ENCODE data around the gene DNAJA4. TPM values are rescaled to one million over a fixed set of nuclear protein-coding genes. Genes with fewer than 3 reads are reported as not detected.

Gene DNAJA4
- polyA plus RNA-seq, 1 of the 3 experiments (the other 2 are of a cell fraction) = 0.03 TPM

DNA sequence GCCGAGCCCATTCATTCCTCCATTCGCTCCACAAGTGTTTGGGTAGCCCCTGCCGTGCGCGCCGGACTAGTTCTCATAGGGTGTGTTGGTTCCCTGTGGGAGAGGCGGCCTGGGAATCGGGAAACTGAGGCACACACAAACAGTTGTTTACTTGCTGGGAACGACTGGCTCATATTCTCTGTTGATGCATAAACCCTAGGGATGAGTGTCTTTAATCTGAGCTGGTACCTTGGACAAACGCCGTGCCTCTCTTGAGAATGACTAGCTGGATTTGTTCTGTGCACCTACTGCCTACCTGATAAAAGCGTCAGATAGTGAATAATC, 737 bp downstream of the DNAJA4 start:
- DNase-seq = no peak
- Histone ChIP-seq H3K79me2 (ENCODE audit: insufficient read depth) (no peaks in the 10 kb centered on the region), H3K27ac (ENCODE audit: low read depth in 2 of 2, low read length in 1 of 2) (no peak overlapping the region), H3K36me3 (replicated peaks in 1 of 2; ENCODE audit: control insufficient read depth in 1 of 2, insufficient read depth in 2 of 2, low read length in 1 of 2) (no peaks in the 10 kb centered on the region), H3K9me2 (no peaks in the 10 kb centered on the region), H3F3A (replicated peaks; ENCODE audit: insufficient read depth) (no peaks in the 10 kb centered on the region), H3K27me3 (ENCODE audit: insufficient read depth) (no peaks in the 10 kb centered on the region), H3K9me3 (no peaks in the 10 kb centered on the region), H3K4me3 (ENCODE audit: low read depth in 2 of 2, low read length in 1 of 2) (no peak overlapping the region), H3K9ac (no peak overlapping the region), H3K4me1 (ENCODE audit: control insufficient read depth in 1 of 2, insufficient read depth in 2 of 2, low read depth in 1 of 2, low read length in 1 of 2) (no peaks in the 10 kb centered on the region), H4K20me1 (ENCODE audit: insufficient read depth) (no peaks in the 10 kb centered on the region), H2AFZ (ENCODE audit: low read depth) (no peak overlapping the region), H3K4me2 (no peak overlapping the region)
- ChIA-PET POLR2A (no interaction called here), CTCF (interaction anchor here (1.6 kb wide), 1 partner anchor 69 kb away, joined by 4 read pairs; no protein-coding TSS in a partner anchor)
- WGBS (ENCODE audit: low lambda C conversion rate) = 85% methylated on average over 12 of the region's 12 CpGs
- TF ChIP-seq MEF2A (IDR thresholded peaks at IDR 0.05; ENCODE audit: borderline replicate concordance, low read depth) (no peak), JUND (IDR thresholded peaks at IDR 0.05) (no peak), TCF12 (IDR thresholded peaks at IDR 0.05) (no peak), CHD2 (IDR thresholded peaks at IDR 0.05; ENCODE audit: low read length, partially characterized antibody) (no peak), TAF1 (IDR thresholded peaks at IDR 0.05; ENCODE audit: borderline replicate concordance, low read depth, low read length) (no peak), GABPA (IDR thresholded peaks at IDR 0.05; ENCODE audit: low read depth) (no peak), GATA2 (CRISPR knock-in tag; IDR thresholded peaks at IDR 0.05) (no peak), RXRA (IDR thresholded peaks at IDR 0.05; ENCODE audit: borderline replicate concordance, low read depth) (no peak)
- TF ChIP-seq, protein P1, sequence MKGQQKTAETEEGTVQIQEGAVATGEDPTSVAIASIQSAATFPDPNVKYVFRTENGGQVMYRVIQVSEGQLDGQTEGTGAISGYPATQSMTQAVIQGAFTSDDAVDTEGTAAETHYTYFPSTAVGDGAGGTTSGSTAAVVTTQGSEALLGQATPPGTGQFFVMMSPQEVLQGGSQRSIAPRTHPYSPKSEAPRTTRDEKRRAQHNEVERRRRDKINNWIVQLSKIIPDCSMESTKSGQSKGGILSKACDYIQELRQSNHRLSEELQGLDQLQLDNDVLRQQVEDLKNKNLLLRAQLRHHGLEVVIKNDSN (IDR thresholded peaks at IDR 0.05; ENCODE audit: borderline replicate concordance, low read depth) = no peak
- TF ChIP-seq, protein P2, sequence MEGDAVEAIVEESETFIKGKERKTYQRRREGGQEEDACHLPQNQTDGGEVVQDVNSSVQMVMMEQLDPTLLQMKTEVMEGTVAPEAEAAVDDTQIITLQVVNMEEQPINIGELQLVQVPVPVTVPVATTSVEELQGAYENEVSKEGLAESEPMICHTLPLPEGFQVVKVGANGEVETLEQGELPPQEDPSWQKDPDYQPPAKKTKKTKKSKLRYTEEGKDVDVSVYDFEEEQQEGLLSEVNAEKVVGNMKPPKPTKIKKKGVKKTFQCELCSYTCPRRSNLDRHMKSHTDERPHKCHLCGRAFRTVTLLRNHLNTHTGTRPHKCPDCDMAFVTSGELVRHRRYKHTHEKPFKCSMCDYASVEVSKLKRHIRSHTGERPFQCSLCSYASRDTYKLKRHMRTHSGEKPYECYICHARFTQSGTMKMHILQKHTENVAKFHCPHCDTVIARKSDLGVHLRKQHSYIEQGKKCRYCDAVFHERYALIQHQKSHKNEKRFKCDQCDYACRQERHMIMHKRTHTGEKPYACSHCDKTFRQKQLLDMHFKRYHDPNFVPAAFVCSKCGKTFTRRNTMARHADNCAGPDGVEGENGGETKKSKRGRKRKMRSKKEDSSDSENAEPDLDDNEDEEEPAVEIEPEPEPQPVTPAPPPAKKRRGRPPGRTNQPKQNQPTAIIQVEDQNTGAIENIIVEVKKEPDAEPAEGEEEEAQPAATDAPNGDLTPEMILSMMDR (IDR thresholded peaks at IDR 0.05) = no peak

DNA sequence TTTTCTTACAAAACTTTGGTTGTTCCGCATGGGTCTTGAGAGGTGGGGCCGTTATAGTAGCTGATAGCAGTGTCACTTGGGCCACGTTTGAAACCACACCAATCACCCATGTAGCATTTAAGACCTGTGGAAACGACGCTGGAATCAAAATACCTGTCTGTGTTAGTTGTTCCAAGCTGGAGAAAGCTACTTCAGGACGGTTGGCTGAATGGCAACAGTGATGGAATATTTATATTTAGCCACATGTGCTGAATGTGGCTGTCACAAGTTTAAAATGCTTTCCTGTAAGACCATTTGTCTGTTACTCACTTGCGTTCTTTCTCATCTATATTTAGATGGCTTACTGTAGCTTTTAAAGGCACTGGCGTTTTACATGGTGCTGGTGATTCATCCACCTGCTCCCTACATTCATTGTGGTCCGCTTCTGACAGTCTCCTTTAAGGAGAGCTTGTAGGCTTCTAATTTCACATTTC, 1.4 kb downstream of the DNAJA4 start:
- Histone ChIP-seq H2AFZ (ENCODE audit: low read depth) (no peak overlapping the region), H3K79me2 (ENCODE audit: insufficient read depth) (no peaks in the 10 kb centered on the region), H3F3A (replicated peaks; ENCODE audit: insufficient read depth) (no peaks in the 10 kb centered on the region), H3K4me3 (ENCODE audit: low read depth in 2 of 2, low read length in 1 of 2) (no peak overlapping the region), H3K27ac (ENCODE audit: low read depth in 2 of 2, low read length in 1 of 2) (no peak overlapping the region; a peak in 1 of 4 replicates), H3K4me1 (ENCODE audit: control insufficient read depth in 1 of 2, insufficient read depth in 2 of 2, low read depth in 1 of 2, low read length in 1 of 2) (no peaks in the 10 kb centered on the region), H3K4me2 (no peak overlapping the region), H3K9ac (no peak overlapping the region), H4K20me1 (ENCODE audit: insufficient read depth) (no peaks in the 10 kb centered on the region), H3K9me3 (no peaks in the 10 kb centered on the region), H3K9me2 (no peaks in the 10 kb centered on the region), H3K36me3 (replicated peaks in 1 of 2; ENCODE audit: control insufficient read depth in 1 of 2, insufficient read depth in 2 of 2, low read length in 1 of 2) (no peaks in the 10 kb centered on the region), H3K27me3 (ENCODE audit: insufficient read depth) (no peaks in the 10 kb centered on the region)
- TF ChIP-seq FOSL2 (IDR thresholded peaks at IDR 0.05; ENCODE audit: borderline replicate concordance, low read depth) (peak; percentile 51; the same call in 1 of the 2 replicates), POLR2AphosphoS5 (IDR thresholded peaks at IDR 0.05; ENCODE audit: low read depth, low read length) (no peak), TEAD4 (IDR thresholded peaks at IDR 0.05; ENCODE audit: borderline replicate concordance, insufficient read depth) (no peak), MXI1 (IDR thresholded peaks at IDR 0.05; ENCODE audit: low read depth, low read length) (no peak), MEF2A (IDR thresholded peaks at IDR 0.05; ENCODE audit: borderline replicate concordance, low read depth) (peak; percentile 69)
- TF ChIP-seq, protein P3, sequence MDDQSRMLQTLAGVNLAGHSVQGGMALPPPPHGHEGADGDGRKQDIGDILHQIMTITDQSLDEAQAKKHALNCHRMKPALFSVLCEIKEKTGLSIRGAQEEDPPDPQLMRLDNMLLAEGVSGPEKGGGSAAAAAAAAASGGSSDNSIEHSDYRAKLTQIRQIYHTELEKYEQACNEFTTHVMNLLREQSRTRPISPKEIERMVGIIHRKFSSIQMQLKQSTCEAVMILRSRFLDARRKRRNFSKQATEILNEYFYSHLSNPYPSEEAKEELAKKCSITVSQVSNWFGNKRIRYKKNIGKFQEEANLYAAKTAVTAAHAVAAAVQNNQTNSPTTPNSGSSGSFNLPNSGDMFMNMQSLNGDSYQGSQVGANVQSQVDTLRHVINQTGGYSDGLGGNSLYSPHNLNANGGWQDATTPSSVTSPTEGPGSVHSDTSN (IDR thresholded peaks at IDR 0.05) = peak; percentile 20; the same call in 1 of the 2 replicates
- TF ChIP-seq, protein P4, sequence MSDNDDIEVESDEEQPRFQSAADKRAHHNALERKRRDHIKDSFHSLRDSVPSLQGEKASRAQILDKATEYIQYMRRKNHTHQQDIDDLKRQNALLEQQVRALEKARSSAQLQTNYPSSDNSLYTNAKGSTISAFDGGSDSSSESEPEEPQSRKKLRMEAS (IDR thresholded peaks at IDR 0.05; ENCODE audit: low read depth) = peak; percentile 57; the same call in 1 of the 2 replicates
- 67% methylated on average over 9 of the region's 9 CpGs for WGBS (ENCODE audit: low lambda C conversion rate)
- no peak for DNase-seq
- CTCF ChIA-PET = interaction anchor here (1.2 to 1.6 kb wide), 4 partner anchors 8 to 216 kb away, joined by 3 to 4 read pairs (median 4); no protein-coding TSS in a partner anchor
- POLR2A ChIA-PET = no interaction called here
